Tibial nerve (tissue), 4 donors: ENCODE data around the gene PLAC8L1. TPM values are rescaled to one million over a fixed set of nuclear protein-coding genes. Genes with fewer than 3 reads are reported as not detected.

ENCODE experiments used
- DNase-seq, 2 donors: peaks; one replicate each; pipeline ENCODE4 v3.0.0-alpha.2; 2019; ENCODE audit warnings: low spot score in 2 of 2
- H3K27ac ChIP-seq, 4 donors: fragments of 200-600 bp; sonication (generic) in 3 of 4; one replicate each; pipeline ENCODE4 v1.5.1; 2017 to 2019; ENCODE audit warnings: mild to moderate bottlenecking in 1 of 4
- H3K27me3 ChIP-seq, 2 donors: fragments of 200-600 bp; sonication (generic) in 1 of 2; one replicate each; pipeline versions ENCODE4 v1.5.1 to v1.6.0; 2017 to 2019
- H3K36me3 ChIP-seq, 3 donors: fragments of 200-600 bp; sonication (generic); one replicate each; pipeline ENCODE4 v1.5.1; 2018 to 2019
- H3K4me1 ChIP-seq, 4 donors: fragments of 200-600 bp; sonication (generic) in 3 of 4; one replicate each; pipeline ENCODE4 v1.5.1; 2017 to 2019
- H3K4me3 ChIP-seq, 4 donors: fragments of 200-600 bp; sonication (generic) in 3 of 4; one replicate each; pipeline ENCODE4 v1.5.1; 2017 to 2019; ENCODE audit warnings: mild to moderate bottlenecking in 1 of 4, moderate library complexity in 1 of 4
- H3K9me3 ChIP-seq, 4 donors: fragments of 200-600 bp; sonication (generic) in 3 of 4; one replicate each; pipeline ENCODE4 v1.5.1; 2017 to 2019
- CTCF ChIP-seq, 5 experiments: fragments of 200-600 bp in 3 of 5; fragments of 450-650 bp in 2 of 5; sonication (generic) in 3 of 5; IDR thresholded peaks; one replicate each; pipeline ENCODE4 v1.5.1; 2016 to 2019; ENCODE audit warnings: antibody characterized with exemption in 5 of 5, mild to moderate bottlenecking in 3 of 5, moderate library complexity in 2 of 5
- EP300 ChIP-seq, 2 donors: sonication (generic); formaldehyde crosslinking; IDR thresholded peaks; one replicate each; pipeline ENCODE4 v1.6.1; 2017; ENCODE audit warnings: antibody characterized with exemption in 2 of 2, mild to moderate bottlenecking in 1 of 2
- POLR2A ChIP-seq, 2 donors: fragments of 450-650 bp; IDR thresholded peaks; one replicate each; pipeline ENCODE4 v1.6.1; 2017; ENCODE audit warnings: antibody characterized with exemption in 2 of 2, mild to moderate bottlenecking in 2 of 2, moderate library complexity in 2 of 2
- WGBS, 2 donors: methylation state at CpG; one replicate each; pipeline ENCODE4 v1.1.5; 2018; 5-methylcytosine and 5-hydroxymethylcytosine counted together
- total RNA-seq, 4 donors: library from RNA; depleted of rRNA; stranded (reverse); fragments of >200 nt; gene quantifications; one replicate each; pipeline ENCODE4 v1.1.0, GENCODE V29; 2016

PLAC8L1 gene
- total RNA-seq, 4 donors from 2014 or later: not detected

- Histone ChIP-seq H3K4me1 (no peaks in the 10 kb centered on the region), H3K27ac (no peak overlapping the region), H3K4me3 (no peak overlapping the region), H3K27me3 (no peaks in the 10 kb centered on the region), H3K36me3 (peaks cover 0 to 5% (median 0%) of the 10 kb centered on the region in 3 donors), H3K9me3 (no peaks in the 10 kb centered on the region)
- WGBS, 2 donors: 82 to 87% methylated on average over 3 of the region's 3 CpGs
- TF ChIP-seq POLR2A (IDR thresholded peaks at IDR 0.05): no peak
- no peak for TF ChIP-seq CTCF (IDR thresholded peaks at IDR 0.05)
- TF ChIP-seq EP300 (IDR thresholded peaks at IDR 0.05): no peak
- no peak for DNase-seq
Observed at GRCh38 chr5:146091881-146092280, 13.5 kb downstream of the PLAC8L1 start.

- no peak overlapping the region for H3K4me3 ChIP-seq
Observed at GRCh38 chr5:146089287-146089686, 16.1 kb downstream of the PLAC8L1 start.

GRCh38 chr5:146088098-146088497 is 17.3 kb downstream of the PLAC8L1 start:
- Histone ChIP-seq H3K4me1 (no peaks in the 10 kb centered on the region), H3K27ac (no peak overlapping the region), H3K9me3 (no peaks in the 10 kb centered on the region), H3K36me3 (peaks cover 0 to 5% (median 0%) of the 10 kb centered on the region in 3 donors), H3K27me3 (no peaks in the 10 kb centered on the region), H3K4me3 (no peak overlapping the region)
- no peak for DNase-seq
- 87 to 95% methylated on average over 3 of the region's 3 CpGs for WGBS, 2 donors
- TF ChIP-seq POLR2A (IDR thresholded peaks at IDR 0.05) (no peak), EP300 (IDR thresholded peaks at IDR 0.05) (no peak), CTCF (IDR thresholded peaks at IDR 0.05) (no peak)

More at GRCh38 chr5:146089287-146089686, 16.1 kb downstream of the PLAC8L1 start:
- Histone ChIP-seq H3K27ac (no peak overlapping the region), H3K27me3 (no peaks in the 10 kb centered on the region), H3K4me1 (no peaks in the 10 kb centered on the region), H3K36me3 (peaks cover 0 to 5% (median 0%) of the 10 kb centered on the region in 3 donors), H3K9me3 (no peaks in the 10 kb centered on the region)
- DNase-seq: no peak
- TF ChIP-seq EP300 (IDR thresholded peaks at IDR 0.05): no peak

- H3K36me3 ChIP-seq: no peaks in the 10 kb centered on the region
- no peak for TF ChIP-seq CTCF (IDR thresholded peaks at IDR 0.05)
- no peak for TF ChIP-seq POLR2A (IDR thresholded peaks at IDR 0.05)
- TF ChIP-seq EP300 (IDR thresholded peaks at IDR 0.05): no peak
- H3K4me1 ChIP-seq: peaks cover 0 to 7% (median 0%) of the 10 kb centered on the region in 4 donors
- no peak for DNase-seq
- no peaks in the 10 kb centered on the region for H3K9me3 ChIP-seq
- no peaks in the 10 kb centered on the region for H3K27me3 ChIP-seq
- 90 to 96% methylated on average over 4 of the region's 4 CpGs for WGBS, 2 donors
- no peak overlapping the region for H3K4me3 ChIP-seq
- no peak overlapping the region for H3K27ac ChIP-seq
Observed at GRCh38 chr5:146084376-146084775, 21.0 kb downstream of the PLAC8L1 start.

- DNase-seq: no peak
- WGBS, 2 donors: 90 to 93% methylated on average over 3 of the region's 3 CpGs
- Histone ChIP-seq H3K9me3 (no peaks in the 10 kb centered on the region), H3K4me3 (no peak overlapping the region), H3K4me1 (peaks cover 0 to 7% (median 0%) of the 10 kb centered on the region in 4 donors), H3K27ac (no peak overlapping the region), H3K36me3 (no peaks in the 10 kb centered on the region), H3K27me3 (no peaks in the 10 kb centered on the region)
- no peak for TF ChIP-seq CTCF (IDR thresholded peaks at IDR 0.05)
- TF ChIP-seq POLR2A (IDR thresholded peaks at IDR 0.05): no peak
- no peak for TF ChIP-seq EP300 (IDR thresholded peaks at IDR 0.05)
Observed at GRCh38 chr5:146082798-146083197, 22.6 kb downstream of the PLAC8L1 start.

- peaks cover 0 to 7% (median 0%) of the 10 kb centered on the region in 4 donors for H3K4me1 ChIP-seq
- no peak for DNase-seq
- no peak overlapping the region for H3K27ac ChIP-seq
- TF ChIP-seq POLR2A (IDR thresholded peaks at IDR 0.05) (no peak), EP300 (IDR thresholded peaks at IDR 0.05) (no peak), CTCF (IDR thresholded peaks at IDR 0.05) (no peak)
- H3K36me3 ChIP-seq: no peaks in the 10 kb centered on the region
- 35 to 56% methylated on average over 6 of the region's 6 CpGs for WGBS, 2 donors
- H3K9me3 ChIP-seq: no peaks in the 10 kb centered on the region
- no peak overlapping the region for H3K4me3 ChIP-seq
- no peaks in the 10 kb centered on the region for H3K27me3 ChIP-seq
Observed at GRCh38 chr5:146081556-146081955, 23.8 kb downstream of the PLAC8L1 start.
